Measurements from ENCODE around the gene SOWAHA. TPM values are rescaled to one million over a fixed set of nuclear protein-coding genes. Genes with fewer than 3 reads are reported as not detected.

SOWAHA gene
- total and polyA plus RNA-seq, 2 donors (not counting 1 experiment from before 2014, with no cell fraction given) = not detected

- ChIA-PET CTCF (interaction anchor here (1.0 kb wide), 1 partner anchor 389 kb away, joined by 3 read pairs; no protein-coding TSS in a partner anchor), POLR2A (no interaction called here)
- Histone ChIP-seq H3K9ac (ENCODE audit: low read length) (no peak overlapping the region), H3K4me1 (ENCODE audit: control insufficient read depth in 2 of 2, insufficient read depth in 2 of 2, low read length in 2 of 2) (peaks cover 14 to 16% of the 10 kb centered on the region in 2 donors), H2AFZ (ENCODE audit: insufficient read depth, low read depth, low read length, poor library complexity, severe bottlenecking) (no peak overlapping the region), H3K4me2 (replicated peaks; ENCODE audit: low read depth, low read length, poor library complexity, severe bottlenecking) (no peak overlapping the region), H4K20me1 (ENCODE audit: control insufficient read depth, insufficient read depth, low read length, poor library complexity, severe bottlenecking) (no peaks in the 10 kb centered on the region), H3K27me3 (replicated peaks in 1 of 4; ENCODE audit: control extremely low read depth in 1 of 4, control insufficient read depth in 3 of 4, insufficient read depth in 4 of 4, low read length in 3 of 4) (peaks cover 2 to 35% (median 19%) of the 10 kb centered on the region in 4 experiments), H3K27ac (ENCODE audit: low read length in 2 of 2) (no peak overlapping the region), H3K79me2 (ENCODE audit: control insufficient read depth, insufficient read depth, low read length) (no peaks in the 10 kb centered on the region), H3K36me3 (replicated peaks in 1 of 2; ENCODE audit: control extremely low read depth in 1 of 2, control insufficient read depth in 1 of 2, extremely low read depth in 1 of 2, insufficient read depth in 2 of 2, low read length in 1 of 2) (no peaks in the 10 kb centered on the region), H3K9me3 (ENCODE audit: control extremely low read depth in 1 of 3, control insufficient read depth in 2 of 3, insufficient read depth in 1 of 3, low read length in 2 of 3) (peaks cover 0 to 9% (median 2%) of the 10 kb centered on the region in 3 donors), H3K4me3 (ENCODE audit: control extremely low read depth in 1 of 5, extremely low read depth in 1 of 5, insufficient read depth in 1 of 5, low read depth in 2 of 5, low read length in 4 of 5) (no peak overlapping the region)
- Mint-ChIP-seq H3K9me3 (ENCODE audit: insufficient read depth) (no peaks in the 10 kb centered on the region), H3K4me3 (no peak overlapping the region), H3K4me1 (peaks cover 8% of the 10 kb centered on the region), H3K27me3 (peaks cover 24% of the 10 kb centered on the region), H3K27ac (no peak overlapping the region)
- DNase-seq (no peak), ATAC-seq (ENCODE audit: low read depth) (no peak)
- intact Hi-C loops (cut with micrococcal nuclease) = no loop called here
- 100% methylated on average over 4 of the region's 5 CpGs for WGBS (ENCODE audit: insufficient coverage)
- TF ChIP-seq EZH2 (IDR thresholded peaks at IDR 0.05; ENCODE audit: borderline replicate concordance, insufficient read depth, low read depth, low read length, poor library complexity, severe bottlenecking) (no peak), CTCF (IDR thresholded peaks at IDR 0.05) (no peak)
Observed at GRCh38 chr5:132774896-132775295, 38.2 kb upstream of the SOWAHA start.

- Histone ChIP-seq H3K4me2 (replicated peaks; ENCODE audit: low read depth, low read length, poor library complexity, severe bottlenecking) (no peak overlapping the region), H3K36me3 (replicated peaks in 1 of 2; ENCODE audit: control extremely low read depth in 1 of 2, control insufficient read depth in 1 of 2, extremely low read depth in 1 of 2, insufficient read depth in 2 of 2, low read length in 1 of 2) (no peaks in the 10 kb centered on the region), H3K79me2 (ENCODE audit: control insufficient read depth, insufficient read depth, low read length) (no peaks in the 10 kb centered on the region), H3K27me3 (replicated peaks in 1 of 4; ENCODE audit: control extremely low read depth in 1 of 4, control insufficient read depth in 3 of 4, insufficient read depth in 4 of 4, low read length in 3 of 4) (peaks cover 2 to 39% (median 23%) of the 10 kb centered on the region in 4 experiments), H3K4me3 (ENCODE audit: control extremely low read depth in 1 of 5, extremely low read depth in 1 of 5, insufficient read depth in 1 of 5, low read depth in 2 of 5, low read length in 4 of 5) (no peak overlapping the region), H3K9me3 (ENCODE audit: control extremely low read depth in 1 of 3, control insufficient read depth in 2 of 3, insufficient read depth in 1 of 3, low read length in 2 of 3) (peaks cover 0 to 9% (median 2%) of the 10 kb centered on the region in 3 donors), H3K4me1 (ENCODE audit: control insufficient read depth in 2 of 2, insufficient read depth in 2 of 2, low read length in 2 of 2) (peaks cover 14 to 16% of the 10 kb centered on the region in 2 donors), H2AFZ (ENCODE audit: insufficient read depth, low read depth, low read length, poor library complexity, severe bottlenecking) (no peak overlapping the region), H3K27ac (ENCODE audit: low read length in 2 of 2) (no peak overlapping the region), H3K9ac (ENCODE audit: low read length) (no peak overlapping the region), H4K20me1 (ENCODE audit: control insufficient read depth, insufficient read depth, low read length, poor library complexity, severe bottlenecking) (no peaks in the 10 kb centered on the region)
- DNase-seq = no peak
- TF ChIP-seq CTCF (IDR thresholded peaks at IDR 0.05) = no peak
- TF ChIP-seq EZH2 (IDR thresholded peaks at IDR 0.05; ENCODE audit: borderline replicate concordance, insufficient read depth, low read depth, low read length, poor library complexity, severe bottlenecking) = no peak
- Mint-ChIP-seq H3K9me3 (ENCODE audit: insufficient read depth) (no peaks in the 10 kb centered on the region), H3K27me3 (peaks cover 25% of the 10 kb centered on the region), H3K4me1 (peaks cover 8% of the 10 kb centered on the region), H3K27ac (no peak overlapping the region), H3K4me3 (no peak overlapping the region)
- ChIA-PET CTCF (interaction anchor here (1.0 kb wide), 1 partner anchor 389 kb away, joined by 3 read pairs; no protein-coding TSS in a partner anchor), POLR2A (no interaction called here)
- intact Hi-C loops (cut with micrococcal nuclease) = no loop called here
- WGBS (ENCODE audit: insufficient coverage) = 94% methylated on average over 5 of the region's 7 CpGs
- no peak for ATAC-seq (ENCODE audit: low read depth)
Observed at GRCh38 chr5:132775476-132775961, 37.6 kb upstream of the SOWAHA start.
